Uterus (tissue), 4 donors: ENCODE data around the gene AMER3. TPM values are rescaled to one million over a fixed set of nuclear protein-coding genes. Genes with fewer than 3 reads are reported as not detected.

Experiments used
- DNase-seq, 2 donors: peaks; one replicate each; pipeline ENCODE4 v3.0.0-alpha.2; 2019 to 2020
- H3K27ac ChIP-seq, 2 donors: fragments of 200-600 bp; sonication (generic); 1 replicate in 1 of 2; 2 replicates in 1 of 2; pipeline ENCODE4 v1.5.1; 2016 to 2018
- H3K27me3 ChIP-seq, 2 donors: fragments of 200-600 bp; sonication (generic); one replicate each; pipeline ENCODE4 v1.5.1; 2018 to 2019; ENCODE audit warnings: control low read depth in 1 of 2
- H3K36me3 ChIP-seq, 2 donors: fragments of 200-600 bp; sonication (generic); one replicate each; pipeline ENCODE4 v1.5.1; 2019; ENCODE audit warnings: control low read depth in 1 of 2
- H3K4me1 ChIP-seq, 2 donors: fragments of 200-600 bp; sonication (generic); one replicate each; pipeline ENCODE4 v1.5.1; 2018 to 2019; ENCODE audit warnings: control low read depth in 1 of 2
- H3K4me3 ChIP-seq, 2 donors: fragments of 200-600 bp; sonication (generic); 1 replicate in 1 of 2; 2 replicates in 1 of 2; pipeline ENCODE4 v1.5.1; 2018 to 2019; ENCODE audit warnings: mild to moderate bottlenecking in 1 of 2
- H3K9me3 ChIP-seq, 2 donors: fragments of 200-600 bp; sonication (generic); one replicate each; pipeline ENCODE4 v1.5.1; 2019; ENCODE audit warnings: control low read depth in 1 of 2
- POLR2A ChIP-seq, 2 donors: fragments of 450-650 bp; IDR thresholded peaks; one replicate each; pipeline ENCODE4 v1.6.1; 2016; ENCODE audit warnings: antibody characterized with exemption in 2 of 2, mild to moderate bottlenecking in 1 of 2, moderate library complexity in 1 of 2
- intact Hi-C: fragments of 100-400 bp; cut with DNase I; formaldehyde crosslinking; loops from one replicate; pipeline ENCODE4 v1.15.1; 2023; ENCODE audit warnings: low total_unique reads
- total RNA-seq, 4 donors: library from RNA; depleted of rRNA in 3 of 4; stranded (reverse); fragments of >200 nt in 3 of 4; gene quantifications; one replicate each; pipeline versions ENCODE4 v1.1.0 to v1.2.4, GENCODE V29; 2014 to 2023
- TF ChIP-seq, protein P1 (sequence below), 4 experiments: fragments of 200-600 bp in 2 of 4; fragments of 450-650 bp in 2 of 4; sonication (generic) in 2 of 4; IDR thresholded peaks; one replicate each; pipeline ENCODE4 v1.5.1; 2016 to 2019; ENCODE audit warnings: antibody characterized with exemption in 4 of 4, mild to moderate bottlenecking in 2 of 4, moderate library complexity in 1 of 4
- donor health status: DM: yes; HTN: yes; CAD: no.

Gene AMER3
- total RNA-seq, 4 donors from 2014 or later, result 0.21 TPM; not detected in 3

GRCh38 chr2:130810490-130810889, 55.1 kb downstream of the AMER3 start:
- Histone ChIP-seq H3K36me3 (no peaks in the 10 kb centered on the region), H3K4me3 (no peak overlapping the region), H3K27me3 (no peaks in the 10 kb centered on the region), H3K4me1 (no peaks in the 10 kb centered on the region), H3K9me3 (no peaks in the 10 kb centered on the region), H3K27ac (no peak overlapping the region)
- TF ChIP-seq, protein P1, sequence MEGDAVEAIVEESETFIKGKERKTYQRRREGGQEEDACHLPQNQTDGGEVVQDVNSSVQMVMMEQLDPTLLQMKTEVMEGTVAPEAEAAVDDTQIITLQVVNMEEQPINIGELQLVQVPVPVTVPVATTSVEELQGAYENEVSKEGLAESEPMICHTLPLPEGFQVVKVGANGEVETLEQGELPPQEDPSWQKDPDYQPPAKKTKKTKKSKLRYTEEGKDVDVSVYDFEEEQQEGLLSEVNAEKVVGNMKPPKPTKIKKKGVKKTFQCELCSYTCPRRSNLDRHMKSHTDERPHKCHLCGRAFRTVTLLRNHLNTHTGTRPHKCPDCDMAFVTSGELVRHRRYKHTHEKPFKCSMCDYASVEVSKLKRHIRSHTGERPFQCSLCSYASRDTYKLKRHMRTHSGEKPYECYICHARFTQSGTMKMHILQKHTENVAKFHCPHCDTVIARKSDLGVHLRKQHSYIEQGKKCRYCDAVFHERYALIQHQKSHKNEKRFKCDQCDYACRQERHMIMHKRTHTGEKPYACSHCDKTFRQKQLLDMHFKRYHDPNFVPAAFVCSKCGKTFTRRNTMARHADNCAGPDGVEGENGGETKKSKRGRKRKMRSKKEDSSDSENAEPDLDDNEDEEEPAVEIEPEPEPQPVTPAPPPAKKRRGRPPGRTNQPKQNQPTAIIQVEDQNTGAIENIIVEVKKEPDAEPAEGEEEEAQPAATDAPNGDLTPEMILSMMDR (IDR thresholded peaks at IDR 0.05), result no peak
- no peak for TF ChIP-seq POLR2A (IDR thresholded peaks at IDR 0.05)
- intact Hi-C loops, result no loop called here
- no peak for DNase-seq

DNA sequence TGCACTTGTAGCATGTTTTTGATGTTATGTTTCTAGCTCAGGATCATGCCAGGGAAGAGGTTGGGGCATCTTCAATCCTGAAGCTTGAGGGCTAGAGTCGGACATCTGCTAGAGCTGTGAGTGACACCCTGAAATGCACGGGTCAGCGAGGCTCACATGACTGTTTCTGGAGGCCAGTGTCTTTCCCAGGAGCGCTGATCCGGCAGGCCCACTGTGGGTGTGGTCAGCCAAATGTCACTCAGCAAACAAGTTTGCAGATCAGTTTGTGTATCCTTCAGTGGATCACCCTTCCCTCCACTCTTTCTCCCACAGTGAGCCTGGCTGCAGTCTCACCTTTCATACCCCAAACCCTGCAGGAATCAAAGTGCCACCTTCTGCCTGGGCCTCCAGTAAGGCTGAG, 58.4 kb downstream of the AMER3 start:
- H3K27me3 ChIP-seq, result no peaks in the 10 kb centered on the region
- H3K36me3 ChIP-seq, result no peaks in the 10 kb centered on the region
- DNase-seq, result no peak
- TF ChIP-seq, protein P1 (IDR thresholded peaks at IDR 0.05), result no peak
- TF ChIP-seq POLR2A (IDR thresholded peaks at IDR 0.05), result no peak
- no peak overlapping the region for H3K4me3 ChIP-seq
- intact Hi-C loops, result no loop called here
- H3K27ac ChIP-seq, result no peak overlapping the region
- no peaks in the 10 kb centered on the region for H3K4me1 ChIP-seq
- H3K9me3 ChIP-seq, result no peaks in the 10 kb centered on the region

DNA sequence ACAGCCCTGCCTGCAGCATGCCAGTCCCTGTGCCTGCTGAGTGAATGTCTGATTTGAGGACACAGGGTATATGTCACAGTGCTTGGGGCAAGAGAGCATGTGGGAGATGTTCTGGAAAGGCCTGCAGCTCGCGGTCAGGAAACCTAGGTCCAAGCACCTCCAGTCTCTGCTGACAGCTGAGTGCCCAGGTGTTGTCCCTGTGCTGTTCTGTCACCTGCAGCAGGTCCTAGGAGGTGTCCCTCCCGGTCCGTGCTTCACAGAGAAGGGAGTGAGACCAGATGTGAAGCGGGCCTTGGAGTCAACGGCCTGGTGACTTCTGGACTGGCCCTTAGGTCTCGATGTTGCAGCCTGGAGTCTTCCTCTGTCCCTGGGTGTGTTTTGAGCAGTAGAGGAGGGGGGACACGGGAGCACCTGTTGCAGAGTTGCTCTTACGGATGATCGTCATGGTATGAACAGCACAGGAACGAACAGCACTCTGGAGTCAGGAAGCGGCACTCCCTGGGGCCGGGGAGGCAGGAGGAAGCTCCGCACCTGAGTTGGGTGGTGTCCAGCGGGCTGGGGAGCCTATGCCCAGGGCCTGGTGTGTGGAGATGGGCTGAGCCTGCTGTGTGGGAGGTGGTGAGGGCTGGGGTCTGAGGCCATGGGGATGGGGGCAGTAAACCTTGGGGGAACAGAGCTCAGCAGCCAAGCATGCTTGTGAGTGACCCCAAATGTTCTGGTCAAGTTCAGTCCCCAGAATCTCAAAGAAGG, 59.8 kb downstream of the AMER3 start:
- DNase-seq, result no peak
- intact Hi-C loops, result no loop called here
- H3K4me3 ChIP-seq, result no peak overlapping the region
- no peaks in the 10 kb centered on the region for H3K27me3 ChIP-seq
- H3K27ac ChIP-seq, result no peak overlapping the region
- TF ChIP-seq POLR2A (IDR thresholded peaks at IDR 0.05), result no peak
- TF ChIP-seq, protein P1 (IDR thresholded peaks at IDR 0.05), result no peak
- no peaks in the 10 kb centered on the region for H3K36me3 ChIP-seq
- H3K9me3 ChIP-seq, result no peaks in the 10 kb centered on the region
- no peaks in the 10 kb centered on the region for H3K4me1 ChIP-seq

Other genes with a start within 250 kb of the AMER3 start
- gene POTEI, start 246.2 kb upstream of the AMER3 start, total RNA-seq, result under 1 TPM in 2 of 4 donors, not detected in 2; 0.26 to 0.35 TPM
- gene CFC1B, start 234.3 kb upstream of the AMER3 start, total RNA-seq, result under 1 TPM in 1 of 4 donors, not detected in 3; 0.35 TPM
- gene CFC1, start 156.0 kb upstream of the AMER3 start, total RNA-seq, result under 1 TPM in 1 of 4 donors, not detected in 3; 0.62 TPM
- gene POTEJ, start 144.1 kb upstream of the AMER3 start, total RNA-seq, result under 1 TPM in 1 of 4 donors, not detected in 3; 0.21 TPM
- not detected for gene GPR148, start 26.5 kb upstream of the AMER3 start, total RNA-seq
- 10 to 100 TPM in 2 of 4 donors, 1 to 10 TPM in 2; 1.8 to 26.2 (median 9.6) TPM for gene ARHGEF4, start 81.4 kb downstream of the AMER3 start, total RNA-seq